Measurements from ENCODE around the gene ITGB3. TPM values are rescaled to one million over a fixed set of nuclear protein-coding genes. Genes with fewer than 3 reads are reported as not detected.

The ITGB3 gene
- total and polyA plus RNA-seq, 9 of the 15 experiments (the other 6 are each of a cell fraction or from before 2014, with no cell fraction given) = 0.08 to 2.6 (median 0.62) TPM; not detected in 1

- TF ChIP-seq NFE2L1 (tag; IDR thresholded peaks at IDR 0.05; ENCODE audit: borderline replicate concordance, low read depth) (no peak), ARID1B (IDR thresholded peaks at IDR 0.05) (peak; percentile 57; the same call in 1 of the 2 replicates), GTF2E2 (tag; IDR thresholded peaks at IDR 0.05) (no peak), HCFC1 (IDR thresholded peaks at IDR 0.05; ENCODE audit: low read depth, low read length) (no peak), SNAPC5 (CRISPR knock-in tag; IDR thresholded peaks at IDR 0.05) (no peak), TEAD4 (IDR thresholded peaks at IDR 0.05; ENCODE audit: low read length) (peak; percentile 15; the same call in 1 of the 2 replicates), TEAD4 (CRISPR knock-in tag; IDR thresholded peaks at IDR 0.05; ENCODE audit: borderline replicate concordance) (no peak), ETV6 (IDR thresholded peaks at IDR 0.05; ENCODE audit: borderline replicate concordance in 1 of 2, low read depth in 2 of 2, low read length in 1 of 2) (no peak), ETV6 (CRISPR knock-in tag; IDR thresholded peaks at IDR 0.05; ENCODE audit: borderline replicate concordance) (no peak), E2F4 (CRISPR knock-in tag; IDR thresholded peaks at IDR 0.05; ENCODE audit: low read depth) (no peak), YY1 (IDR thresholded peaks at IDR 0.05; ENCODE audit: borderline replicate concordance in 1 of 3, control insufficient read depth in 1 of 3, extremely low read depth in 1 of 3, insufficient read depth in 3 of 3, insufficient read length in 1 of 3, insufficient replicate concordance in 2 of 3, low read depth in 1 of 3, low read length in 2 of 3) (no peak), PTTG1 (tag; IDR thresholded peaks at IDR 0.05; ENCODE audit: low read depth) (no peak), ESRRB (CRISPR knock-in tag; IDR thresholded peaks at IDR 0.05; ENCODE audit: borderline replicate concordance) (no peak), SMARCE1 (IDR thresholded peaks at IDR 0.05) (peak; percentile 70; the same call in 1 of the 2 replicates), ZNF311 (CRISPR knock-in tag; IDR thresholded peaks at IDR 0.05) (no peak), MYC (IDR thresholded peaks at IDR 0.05; ENCODE audit: low read depth, low read length) (no peak), MYC (CRISPR knock-in tag; IDR thresholded peaks at IDR 0.05; ENCODE audit: borderline replicate concordance, low read depth) (no peak), SPI1 (IDR thresholded peaks at IDR 0.05; ENCODE audit: borderline replicate concordance, low read depth, low read length) (peak; percentile 97), SMARCA4 (IDR thresholded peaks at IDR 0.05) (0 out of 2 replicates have a peak, but pooled peaks have one; percentile 31), ARID3B (CRISPR knock-in tag; IDR thresholded peaks at IDR 0.05; ENCODE audit: borderline replicate concordance) (no peak), ZNF217 (CRISPR knock-in tag; IDR thresholded peaks at IDR 0.05) (no peak), KDM2B (CRISPR knock-in tag; IDR thresholded peaks at IDR 0.05) (no peak), ZNF253 (CRISPR knock-in tag; conservative IDR thresholded peaks at IDR 0.05) (no peak), SMARCC2 (IDR thresholded peaks at IDR 0.05; ENCODE audit: low read depth) (peak; percentile 55; the same call in 1 of the 2 replicates), KAT2B (IDR thresholded peaks at IDR 0.05; ENCODE audit: low read depth, low read length) (no peak), ZNF232 (CRISPR knock-in tag; IDR thresholded peaks at IDR 0.05) (no peak), KLF6 (CRISPR knock-in tag; IDR thresholded peaks at IDR 0.05; ENCODE audit: borderline replicate concordance) (no peak), ZNF699 (CRISPR knock-in tag; IDR thresholded peaks at IDR 0.05; ENCODE audit: insufficient replicate concordance) (no peak), RBM25 (IDR thresholded peaks at IDR 0.05; ENCODE audit: low read depth, low read length, severe bottlenecking) (no peak)
These were observed 99.2 kb downstream of the ITGB3 start (continued) for GRCh38 chr17:47352848-47353247.
